Measurements from ENCODE around the gene FBXO41. TPM values are rescaled to one million over a fixed set of nuclear protein-coding genes. Genes with fewer than 3 reads are reported as not detected.

Gene FBXO41
- total RNA-seq, 1 experiment from 2014 or later, result 34.9 TPM

GRCh38 chr2:73217826-73218225 is 66.5 kb downstream of the FBXO41 start:
- ChIA-PET POLR2A (no interaction called here), RAD21 (ENCODE audit: low non-redundant PET in 1 of 2, low total read pairs in 2 of 2, uncharacterized antibody in 2 of 2, unreplicated experiment in 2 of 2) (no interaction called here), CTCF (no interaction called here)
- no peaks in the 10 kb centered on the region for H3K9me3 ChIP-seq (ENCODE audit: control insufficient read depth in 1 of 2, insufficient read depth in 1 of 2, low read depth in 1 of 2, low read length in 2 of 2)
- DNase-seq (ENCODE audit: low read depth, low spot score) (no peak), ATAC-seq (no peak)
- H4K20me1 ChIP-seq (ENCODE audit: insufficient read depth), result no peaks in the 10 kb centered on the region
- H3K4me3 ChIP-seq (replicated peaks in 1 of 2; ENCODE audit: low read depth in 1 of 2, low read length in 2 of 2), result no peak overlapping the region
- TF ChIP-seq POLR2AphosphoS5 (IDR thresholded peaks at IDR 0.05; ENCODE audit: low read depth, low read length) (no peak), CTCF (IDR thresholded peaks at IDR 0.05 in 2 of 3, conservative IDR thresholded peaks at IDR 0.05 in 1 of 3; ENCODE audit: borderline replicate concordance in 1 of 3, insufficient read depth in 1 of 3, low read depth in 2 of 3, low read length in 2 of 3) (no peak), SRF (IDR thresholded peaks at IDR 0.05; ENCODE audit: low read depth) (no peak), CBX3 (IDR thresholded peaks at IDR 0.05; ENCODE audit: low read depth) (no peak), SIN3A (IDR thresholded peaks at IDR 0.05; ENCODE audit: low read depth) (no peak), ATF3 (IDR thresholded peaks at IDR 0.05) (no peak), MAX (IDR thresholded peaks at IDR 0.05) (no peak), ELF1 (IDR thresholded peaks at IDR 0.05; ENCODE audit: borderline replicate concordance, low read depth) (no peak), POLR2A (IDR thresholded peaks at IDR 0.05; ENCODE audit: borderline replicate concordance, extremely low read depth, insufficient read depth, insufficient read length) (no peak), REST (IDR thresholded peaks at IDR 0.05; ENCODE audit: low read depth) (no peak), ZNF274 (IDR thresholded peaks at IDR 0.05; ENCODE audit: low read depth, low read length) (no peak), JUND (IDR thresholded peaks at IDR 0.05) (no peak), TCF7L2 (IDR thresholded peaks at IDR 0.05; ENCODE audit: borderline replicate concordance, extremely low read depth, insufficient read depth, insufficient read length) (no peak), ZBTB33 (IDR thresholded peaks at IDR 0.05; ENCODE audit: extremely low read depth, insufficient replicate concordance, low read length) (no peak), YY1 (IDR thresholded peaks at IDR 0.05; ENCODE audit: extremely low read depth, insufficient replicate concordance, low read depth, low read length) (no peak), CEBPB (IDR thresholded peaks at IDR 0.05; ENCODE audit: low read depth) (no peak)
- no peak overlapping the region for H3K4me2 ChIP-seq (ENCODE audit: low read length)
- no peaks in the 10 kb centered on the region for H3K9me2 ChIP-seq (ENCODE audit: insufficient read depth)
- no peak overlapping the region for H2AFZ ChIP-seq (ENCODE audit: low read depth, low read length, poor library complexity, severe bottlenecking)
- intact Hi-C loops (cut with micrococcal nuclease), result no loop called here
- peaks cover 50% of the 10 kb centered on the region for H3K79me2 ChIP-seq (ENCODE audit: insufficient read depth, low read length)
- no peak overlapping the region for H3K9ac ChIP-seq (ENCODE audit: low read length)
- peaks cover 3 to 34% of the 10 kb centered on the region in 2 experiments; a peak in 3 of 4 replicates for H3K4me1 ChIP-seq (ENCODE audit: control insufficient read depth in 1 of 2, insufficient read depth in 2 of 2, low read length in 2 of 2)
- H3K36me3 ChIP-seq (ENCODE audit: control insufficient read depth in 1 of 2, insufficient read depth in 2 of 2, low read length in 2 of 2), result peaks cover 13 to 18% of the 10 kb centered on the region in 2 experiments; a peak in 3 of 4 replicates
- H3K27me3 ChIP-seq (ENCODE audit: insufficient read depth, low read length), result no peaks in the 10 kb centered on the region
- no peak overlapping the region for H3K27ac ChIP-seq (ENCODE audit: low read depth, low read length)
- no TSS peak for BruUV-seq (replicated peaks)
